Liver (tissue), 9 donors: ENCODE results near the gene SLC25A40. TPM values are rescaled to one million over a fixed set of nuclear protein-coding genes. Genes with fewer than 3 reads are reported as not detected.

Source experiments
- DNase-seq: peaks from one replicate; pipeline ENCODE4 v3.0.0-alpha.2; 2017; ENCODE audit warnings: low spot score
- H3K27ac ChIP-seq, 2 donors: one replicate each; pipeline ENCODE4 v1.7.0; 2013; ENCODE audit warnings: inconsistent platforms in 2 of 2, low read length in 2 of 2, control low read depth in 1 of 2, low read depth in 1 of 2, mild to moderate bottlenecking in 1 of 2
- H3K27me3 ChIP-seq, 4 donors: one replicate each; pipeline versions ENCODE4 v1.6.1 to v1.7.0; 2013; ENCODE audit warnings: low read length in 3 of 4, inconsistent platforms in 1 of 4, mild to moderate bottlenecking in 1 of 4, moderate library complexity in 1 of 4; ENCODE audit not compliant: control insufficient read depth in 4 of 4, insufficient read depth in 4 of 4
- H3K36me3 ChIP-seq, 4 donors: one replicate each; pipeline versions ENCODE4 v1.6.1 to v1.7.0; 2013; ENCODE audit warnings: low read length in 3 of 4, mild to moderate bottlenecking in 3 of 4, low read depth in 1 of 4, moderate library complexity in 1 of 4; ENCODE audit not compliant: control insufficient read depth in 4 of 4, insufficient read depth in 3 of 4
- H3K4me1 ChIP-seq, 4 donors: one replicate each; pipeline versions ENCODE4 v1.6.1 to v1.7.0; 2013; ENCODE audit warnings: low read length in 3 of 4, mild to moderate bottlenecking in 3 of 4, moderate library complexity in 1 of 4; ENCODE audit not compliant: control insufficient read depth in 4 of 4, insufficient read depth in 4 of 4
- H3K4me3 ChIP-seq, 3 donors: one replicate each; pipeline versions ENCODE4 v1.6.1 to v1.7.0; 2013; ENCODE audit warnings: low read length in 3 of 3, control low read depth in 1 of 3, low read depth in 1 of 3, mild to moderate bottlenecking in 1 of 3
- H3K9ac ChIP-seq, 2 donors: one replicate each; pipeline ENCODE4 v1.7.0; 2013; ENCODE audit warnings: low read length in 2 of 2, mild to moderate bottlenecking in 2 of 2, moderate library complexity in 2 of 2, control low read depth in 1 of 2, low read depth in 1 of 2
- H3K9me3 ChIP-seq, 4 donors: one replicate each; pipeline versions ENCODE4 v1.6.1 to v1.7.0; 2013; ENCODE audit warnings: low read length in 3 of 4; ENCODE audit not compliant: control insufficient read depth in 4 of 4
- CTCF ChIP-seq: fragments of 150-350 bp; IDR thresholded peaks from 2 replicates; pipeline ENCODE4 v1.5.1; 2017; ENCODE audit warnings: improper control_type of control experiment, low read depth, low read length; ENCODE audit not compliant: missing input control
- EGR1 ChIP-seq, 2 donors: IDR thresholded peaks; 2 replicates each; pipeline ENCODE4 v1.6.1; 2016 to 2018; ENCODE audit warnings: antibody characterized with exemption in 2 of 2, low read depth in 2 of 2
- FOXA2 ChIP-seq: IDR thresholded peaks from 2 replicates; pipeline ENCODE4 v1.6.1; 2016; ENCODE audit warnings: antibody characterized with exemption
- GABPA ChIP-seq, 2 donors: IDR thresholded peaks in 1 of 2; conservative IDR thresholded peaks in 1 of 2; 2 replicates each; pipeline ENCODE4 v1.6.1; 2016; ENCODE audit warnings: antibody characterized with exemption in 2 of 2, mild to moderate bottlenecking in 1 of 2, moderate library complexity in 1 of 2
- HNF4G ChIP-seq: IDR thresholded peaks from 2 replicates; pipeline ENCODE4 v1.6.1; 2016; ENCODE audit warnings: antibody characterized with exemption
- JUND ChIP-seq, 2 donors: IDR thresholded peaks; 2 replicates each; pipeline ENCODE4 v1.6.1; 2016; ENCODE audit warnings: antibody characterized with exemption in 2 of 2
- RAD21 ChIP-seq, 2 donors: IDR thresholded peaks; 2 replicates each; pipeline ENCODE4 v1.6.1; 2016; ENCODE audit warnings: antibody characterized with exemption in 2 of 2, mild to moderate bottlenecking in 2 of 2
- REST ChIP-seq: IDR thresholded peaks from 2 replicates; pipeline ENCODE4 v1.6.1; 2016; ENCODE audit warnings: antibody characterized with exemption, mild to moderate bottlenecking
- TAF1 ChIP-seq: conservative IDR thresholded peaks from 2 replicates; pipeline ENCODE4 v1.6.1; 2016; ENCODE audit warnings: antibody characterized with exemption, mild to moderate bottlenecking
- YY1 ChIP-seq: IDR thresholded peaks from 2 replicates; pipeline ENCODE4 v1.6.1; 2016; ENCODE audit warnings: antibody characterized with exemption, mild to moderate bottlenecking
- WGBS: extraction: QIAGEN DNeasy Blood & Tissue Kit; methylation state at CpG from one replicate; pipeline ENCODE4 v1.1.7; 2013; 5-methylcytosine and 5-hydroxymethylcytosine counted together
- polyA plus RNA-seq, 2 donors: library from polyadenylated mRNA; stranded (reverse) in 1 of 2; unstranded in 1 of 2; fragments of 200-250 nt in 1 of 2; fragments of >200 nt in 1 of 2; fragmentation: Nextera tagmentation in 1 of 2; extraction: Ambion mirVana in 1 of 2; gene quantifications; one replicate each; pipeline versions ENCODE4 v1.2.1 to v1.2.3, GENCODE V29; 2013 to 2015
- total RNA-seq, 2 donors: library from RNA; depleted of rRNA; stranded (reverse); fragments of >200 nt; gene quantifications; one replicate each; pipeline ENCODE4 v1.2.3, GENCODE V29; 2014
- TF ChIP-seq, protein P1 (sequence below): IDR thresholded peaks from 2 replicates; pipeline ENCODE4 v1.6.1; 2016; ENCODE audit warnings: antibody characterized with exemption
- donor health status: healthy.
- donor health status: healthy.
- donor health status: healthy.
- donor health status: healthy.
- donor health status: healthy.

The SLC25A40 gene
- total and polyA plus RNA-seq, 4 donors: 3.5 to 14.4 (median 4.4) TPM

GRCh38 chr7:87877366-87878040 is 1.3 kb upstream of the SLC25A40 start:
- Histone ChIP-seq H3K9me3 (no peaks in the 10 kb centered on the region), H3K36me3 (no peaks in the 10 kb centered on the region), H3K4me1 (peaks cover 1 to 22% (median 4%) of the 10 kb centered on the region in 4 donors), H3K27me3 (no peaks in the 10 kb centered on the region), H3K4me3 (peak overlapping the region; percentile 82 to 97 (median 87)), H3K9ac (peak overlapping the region; percentile 86 to 95), H3K27ac (peak overlapping the region; percentile 89 to 95)
- DNase-seq: no peak
- WGBS: 13% methylated on average over 10 of the region's 10 CpGs
- TF ChIP-seq REST: no peak
- TF ChIP-seq HNF4G: no peak
- no peak for TF ChIP-seq FOXA2
- no peak for TF ChIP-seq EGR1 (IDR thresholded peaks at IDR 0.05; ENCODE audit: low read depth in 2 of 2)
- no peak for TF ChIP-seq TAF1
- no peak for TF ChIP-seq GABPA (IDR thresholded peaks at IDR 0.05 in 1 of 2, conservative IDR thresholded peaks at IDR 0.05 in 1 of 2)
- TF ChIP-seq JUND (IDR thresholded peaks at IDR 0.05): no peak
- TF ChIP-seq CTCF: no peak

- peak; percentile 70 for DNase-seq
- TF ChIP-seq EGR1 (IDR thresholded peaks at IDR 0.05; ENCODE audit: low read depth in 2 of 2) (no peak), TAF1 (peak; percentile 40), YY1 (peak; percentile 6), RAD21 (IDR thresholded peaks at IDR 0.05) (peak in 1 of 2 donors; percentile 6), JUND (IDR thresholded peaks at IDR 0.05) (no peak), HNF4G (no peak), GABPA (IDR thresholded peaks at IDR 0.05 in 1 of 2, conservative IDR thresholded peaks at IDR 0.05 in 1 of 2) (no peak)
- TF ChIP-seq, protein P1, sequence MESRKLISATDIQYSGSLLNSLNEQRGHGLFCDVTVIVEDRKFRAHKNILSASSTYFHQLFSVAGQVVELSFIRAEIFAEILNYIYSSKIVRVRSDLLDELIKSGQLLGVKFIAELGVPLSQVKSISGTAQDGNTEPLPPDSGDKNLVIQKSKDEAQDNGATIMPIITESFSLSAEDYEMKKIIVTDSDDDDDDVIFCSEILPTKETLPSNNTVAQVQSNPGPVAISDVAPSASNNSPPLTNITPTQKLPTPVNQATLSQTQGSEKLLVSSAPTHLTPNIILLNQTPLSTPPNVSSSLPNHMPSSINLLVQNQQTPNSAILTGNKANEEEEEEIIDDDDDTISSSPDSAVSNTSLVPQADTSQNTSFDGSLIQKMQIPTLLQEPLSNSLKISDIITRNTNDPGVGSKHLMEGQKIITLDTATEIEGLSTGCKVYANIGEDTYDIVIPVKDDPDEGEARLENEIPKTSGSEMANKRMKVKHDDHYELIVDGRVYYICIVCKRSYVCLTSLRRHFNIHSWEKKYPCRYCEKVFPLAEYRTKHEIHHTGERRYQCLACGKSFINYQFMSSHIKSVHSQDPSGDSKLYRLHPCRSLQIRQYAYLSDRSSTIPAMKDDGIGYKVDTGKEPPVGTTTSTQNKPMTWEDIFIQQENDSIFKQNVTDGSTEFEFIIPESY: no peak
- H3K27ac ChIP-seq: peak overlapping the region; percentile 89 to 95
- H3K4me3 ChIP-seq: peak overlapping the region; percentile 82 to 97 (median 87)
- peaks cover 1 to 22% (median 4%) of the 10 kb centered on the region in 4 donors for H3K4me1 ChIP-seq
- H3K9me3 ChIP-seq: no peaks in the 10 kb centered on the region
- peak overlapping the region; percentile 86 to 95 for H3K9ac ChIP-seq
- WGBS: under 1% methylated on average over 27 of the region's 27 CpGs
- no peaks in the 10 kb centered on the region for H3K27me3 ChIP-seq
- no peaks in the 10 kb centered on the region for H3K36me3 ChIP-seq
Measured at GRCh38 chr7:87876869-87877234, 692 bp upstream of the SLC25A40 start.
